HG02678 (cell line): ENCODE results near the gene SMIM11.
"Not testable (repeated sequence)": the region's sequence is repeated elsewhere in the genome, so short reads cannot be mapped to it uniquely, and the experiment has no call there.

Source experiments
- ATAC-seq: cut with Tn5 transposase; IDR thresholded peaks from one replicate; pipeline ENCODE4 v1.9.1; 2021; ENCODE audit warnings: mild to moderate bottlenecking, moderate library complexity; ENCODE audit not compliant: unreplicated experiment

The SMIM11 gene

GRCh38 chr21:34354836-34355235 is 20.5 kb upstream of the SMIM11 start:
- no peak for ATAC-seq

- ATAC-seq = no peak
Observed at GRCh38 chr21:34355570-34355969, 19.7 kb upstream of the SMIM11 start.

- no peak for ATAC-seq
Observed at GRCh38 chr21:34357889-34358288, 17.4 kb upstream of the SMIM11 start.

- ATAC-seq = no peak
Observed at GRCh38 chr21:34358866-34359265, 16.4 kb upstream of the SMIM11 start.

- no peak for ATAC-seq
Observed at GRCh38 chr21:34360488-34361241, 14.6 kb upstream of the SMIM11 start.

GRCh38 chr21:34362136-34362444 is 13.2 kb upstream of the SMIM11 start:
- ATAC-seq = no peak

- no peak for ATAC-seq
Observed at GRCh38 chr21:34362670-34363069, 12.6 kb upstream of the SMIM11 start.

GRCh38 chr21:34363733-34364132 is 11.6 kb upstream of the SMIM11 start, which contains the start of gene KCNE2:
Gene KCNE2 (plus strand): TSS chr21:34364006. CDS start chr21:34370479, 6,473 bp downstream.
- ATAC-seq = no peak

- ATAC-seq = no peak
Observed at GRCh38 chr21:34364921-34365320, 10.4 kb upstream of the SMIM11 start.

- no peak for ATAC-seq
Observed at GRCh38 chr21:34365809-34366208, 9.5 kb upstream of the SMIM11 start.

GRCh38 chr21:34367320-34367935 is 7.9 kb upstream of the SMIM11 start:
- no peak for ATAC-seq

GRCh38 chr21:34369741-34370140 is 5.6 kb upstream of the SMIM11 start:
- no peak for ATAC-seq

- no peak for ATAC-seq
Observed at GRCh38 chr21:34372321-34372720, 3.0 kb upstream of the SMIM11 start.

GRCh38 chr21:34374462-34374861 is 845 bp upstream of the SMIM11 start:
- not testable (repeated sequence) for ATAC-seq

GRCh38 chr21:34375619-34375972 is 289 bp downstream of the SMIM11 start:
- peak; percentile 68 for ATAC-seq

GRCh38 chr21:34383138-34383537 is 7.8 kb downstream of the SMIM11 start:
- not testable (repeated sequence) for ATAC-seq

- peak; percentile 76 for ATAC-seq
Observed at GRCh38 chr21:34383724-34384415, 8.6 kb downstream of the SMIM11 start.

- not testable (repeated sequence) for ATAC-seq
Observed at GRCh38 chr21:34400522-34400921, 25.2 kb downstream of the SMIM11 start.

GRCh38 chr21:34404742-34405141 is 29.4 kb downstream of the SMIM11 start:
- not testable (repeated sequence) for ATAC-seq

- not testable (repeated sequence) for ATAC-seq
Observed at GRCh38 chr21:34405686-34406085, 30.4 kb downstream of the SMIM11 start.

- ATAC-seq = not testable (repeated sequence)
Observed at GRCh38 chr21:34406102-34406501, 30.8 kb downstream of the SMIM11 start.

GRCh38 chr21:34406676-34407075 is 31.4 kb downstream of the SMIM11 start:
- not testable (repeated sequence) for ATAC-seq
